IPS DF 4.7 (cell line): ENCODE data around the gene RNF43.

Experiments
- DNase-seq: peaks from one replicate; pipeline ENCODE4 v3.0.0-alpha.2; 2013; ENCODE audit warnings: low spot score; ENCODE audit errors: extremely low read depth

Gene RNF43

DNA sequence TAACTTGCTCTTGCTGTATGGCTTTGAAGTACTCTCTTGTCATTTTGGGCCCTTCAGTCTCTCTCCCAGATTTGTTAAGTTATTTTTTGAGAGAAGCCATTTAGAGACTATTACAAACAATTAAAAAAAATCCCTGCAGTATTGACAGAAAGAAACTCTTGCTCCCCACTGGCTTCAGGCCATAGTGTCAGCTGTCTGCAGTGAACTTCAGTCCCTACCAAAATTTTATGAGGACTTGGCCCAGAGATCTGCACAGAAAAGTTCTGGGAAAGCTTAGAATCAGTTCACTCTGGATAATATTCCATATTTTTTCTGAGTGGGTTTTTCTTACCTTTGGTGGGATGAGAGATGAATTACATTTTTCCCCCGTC is 34.5 kb downstream of the RNF43 start:
- DNase-seq = no peak

DNA sequence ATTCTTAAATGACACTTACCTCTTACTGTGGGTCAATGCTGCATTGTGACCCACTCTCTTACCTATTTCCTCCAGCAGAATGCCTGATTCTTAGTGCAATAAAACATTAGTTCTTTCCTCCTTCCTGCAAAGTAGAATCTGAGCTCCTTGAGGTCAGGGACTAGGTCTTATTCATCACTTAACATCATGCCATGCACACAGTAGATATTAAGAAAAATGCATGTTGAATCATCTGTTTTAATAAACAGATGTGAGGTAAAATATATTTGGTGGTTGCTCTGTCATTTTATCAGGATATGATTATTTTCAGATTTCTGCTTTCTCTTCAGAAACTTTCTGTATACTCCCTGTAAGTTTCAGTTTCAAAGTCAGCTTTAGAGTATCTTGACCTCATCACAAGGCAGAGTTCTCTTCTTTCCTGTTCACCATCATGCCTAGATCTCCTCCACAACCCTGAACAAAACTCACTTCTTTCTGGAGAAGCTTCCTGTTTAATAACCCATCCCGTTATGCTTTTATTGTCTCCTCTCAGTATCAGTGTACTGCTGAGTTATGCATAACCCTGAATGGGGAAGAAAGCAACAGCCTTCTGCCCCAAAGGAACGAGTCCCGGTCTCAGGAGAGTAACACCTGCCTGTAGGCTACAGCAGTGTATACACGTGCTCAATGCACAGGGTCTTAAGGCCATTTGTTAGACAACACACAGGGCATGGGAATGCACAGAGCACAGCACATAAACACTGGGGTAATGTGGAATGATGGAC is 35.0 kb downstream of the RNF43 start:
- no peak for DNase-seq

- DNase-seq = no peak
Measured at GRCh38 chr17:58381124-58382035, 36.0 kb downstream of the RNF43 start.

- no peak for DNase-seq
Measured at GRCh38 chr17:58380207-58381123, 36.9 kb downstream of the RNF43 start.

DNA sequence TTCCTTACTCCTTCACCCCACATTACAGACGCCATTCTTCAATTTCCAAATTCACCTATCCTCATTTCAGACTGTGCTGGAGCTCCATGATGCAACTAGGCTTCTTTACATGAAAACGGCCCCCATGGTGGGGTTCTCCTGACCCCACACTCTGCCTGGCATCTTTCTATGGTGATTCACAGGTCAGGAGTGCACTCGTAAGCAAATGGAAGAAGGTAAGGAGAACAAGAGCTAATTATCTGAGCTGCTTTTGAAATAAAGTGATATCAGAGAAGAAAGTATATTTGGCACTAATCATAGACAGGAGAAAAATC is 37.9 kb downstream of the RNF43 start:
- DNase-seq = no peak

DNA sequence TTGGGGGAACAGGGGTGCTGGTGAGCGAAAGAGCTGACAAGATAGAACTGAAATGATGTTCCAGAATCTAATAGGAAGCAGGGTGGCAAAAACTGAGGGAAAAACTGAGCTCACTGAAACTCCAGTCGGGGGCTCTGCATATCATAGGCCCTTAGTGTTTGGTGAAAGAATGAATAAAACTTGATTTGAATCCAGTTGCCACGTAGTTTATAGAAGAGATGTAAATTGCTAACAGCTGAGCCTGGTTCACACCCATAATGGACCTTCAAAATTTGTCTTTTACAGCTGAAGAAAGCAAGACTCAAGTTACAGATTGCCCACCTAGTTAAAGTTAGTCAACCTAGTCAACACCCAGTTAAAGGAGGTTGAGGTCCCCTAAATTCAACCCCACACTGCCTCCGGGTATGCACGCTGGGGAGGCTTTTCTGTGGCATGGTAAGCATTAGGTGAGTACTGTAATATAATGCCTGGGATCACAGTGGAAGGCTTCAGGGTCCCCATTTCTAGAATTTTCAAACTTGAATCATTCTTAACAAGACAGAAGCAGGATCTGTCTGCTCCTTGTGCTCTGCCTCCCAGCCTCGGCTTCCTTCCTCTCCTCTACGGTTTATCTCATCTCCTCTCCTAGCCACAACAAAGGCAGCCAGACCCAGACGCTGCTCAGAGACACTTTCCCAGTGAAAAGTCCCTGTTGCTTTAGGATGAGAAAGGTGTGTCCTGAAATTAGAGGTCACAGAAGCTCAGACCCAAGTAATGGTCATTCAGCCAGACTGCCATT is 38.4 kb downstream of the RNF43 start:
- no peak for DNase-seq

DNA sequence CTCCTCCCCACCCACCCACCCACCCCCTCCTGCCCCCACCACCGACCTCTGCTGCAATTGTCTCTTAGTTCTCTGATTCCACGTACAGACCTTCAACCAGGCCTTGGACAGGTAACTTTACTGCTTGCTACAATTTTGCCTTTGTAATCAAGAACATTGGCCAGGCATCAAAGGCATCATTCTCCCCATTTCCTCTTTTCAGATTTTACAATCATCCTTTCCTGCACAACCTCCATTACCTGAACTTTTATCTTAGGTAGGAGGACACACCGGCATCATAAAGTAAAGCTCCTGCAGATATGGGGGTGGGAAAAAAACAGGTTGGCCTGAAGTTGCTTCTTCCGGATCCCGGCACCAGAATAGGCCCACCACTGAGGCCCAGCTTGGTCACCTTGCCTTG is 39.7 kb downstream of the RNF43 start:
- DNase-seq = no peak

DNA sequence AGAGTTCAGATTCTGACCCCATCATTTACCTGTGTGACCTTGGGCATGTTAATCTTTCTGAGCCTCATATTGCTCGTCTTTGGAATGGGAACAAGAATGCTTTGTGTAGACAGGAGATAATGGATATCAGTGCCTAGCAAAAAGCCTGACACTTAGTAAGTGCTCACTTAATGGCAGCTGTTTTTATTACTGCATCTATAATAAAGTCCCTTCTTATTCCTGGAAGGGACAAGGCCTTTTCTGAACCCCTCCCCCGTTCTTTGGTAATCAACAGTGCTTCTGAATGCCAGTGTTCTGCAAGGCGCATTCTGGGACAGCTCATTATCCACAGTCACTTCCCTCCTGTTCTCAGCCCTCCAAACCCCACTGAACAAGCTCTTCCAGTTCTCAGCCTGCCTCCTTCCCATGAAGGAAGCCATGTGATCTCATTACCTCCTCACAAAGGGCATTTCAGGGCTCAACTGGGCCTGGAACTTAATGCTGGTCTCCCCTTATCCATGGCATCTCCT is 40.2 kb downstream of the RNF43 start:
- DNase-seq = no peak

GRCh38 chr17:58376472-58377000 is 40.8 kb downstream of the RNF43 start:
- DNase-seq = no peak

DNA sequence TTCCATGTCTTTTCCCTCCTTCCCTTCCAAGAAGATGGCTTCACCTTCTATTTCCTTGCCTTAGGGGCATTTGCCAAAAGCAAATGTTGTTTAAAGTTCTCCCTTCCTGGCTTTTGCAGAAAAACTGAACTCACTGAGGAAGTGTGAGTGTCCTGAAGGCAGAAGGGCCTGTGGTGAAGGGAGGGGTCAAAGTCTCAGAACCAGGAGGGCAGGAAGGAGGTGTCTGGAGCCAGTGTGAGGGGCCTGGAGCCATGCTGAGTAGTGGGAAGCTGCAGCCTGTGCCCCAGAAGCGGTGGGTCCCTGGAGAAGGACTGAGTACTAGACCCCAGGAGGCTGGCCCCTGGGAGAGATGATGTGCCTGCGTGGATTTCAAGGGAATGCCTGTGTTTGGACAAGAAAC is 41.5 kb downstream of the RNF43 start:
- no peak for DNase-seq

DNA sequence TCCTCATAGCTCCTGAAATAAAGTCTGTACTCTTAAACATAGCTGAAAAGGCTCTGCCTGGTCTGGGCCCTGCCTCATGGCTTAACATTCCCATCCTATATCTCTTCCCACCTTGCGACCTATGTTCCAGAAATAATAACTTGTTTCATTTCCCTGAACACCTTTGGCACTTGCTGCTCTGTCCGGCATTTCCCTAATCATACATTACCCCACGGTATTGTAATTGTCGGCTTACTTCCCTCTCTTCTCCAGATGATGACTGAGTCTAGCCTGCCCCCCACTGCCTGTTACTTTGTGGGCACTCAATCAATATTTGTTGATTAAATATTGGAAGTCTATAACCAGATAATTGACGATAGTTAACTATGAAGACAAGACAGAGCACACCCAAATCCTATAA is 42.1 kb downstream of the RNF43 start:
- no peak for DNase-seq

- DNase-seq = no peak
Measured at GRCh38 chr17:58373923-58374322, 43.4 kb downstream of the RNF43 start.

DNA sequence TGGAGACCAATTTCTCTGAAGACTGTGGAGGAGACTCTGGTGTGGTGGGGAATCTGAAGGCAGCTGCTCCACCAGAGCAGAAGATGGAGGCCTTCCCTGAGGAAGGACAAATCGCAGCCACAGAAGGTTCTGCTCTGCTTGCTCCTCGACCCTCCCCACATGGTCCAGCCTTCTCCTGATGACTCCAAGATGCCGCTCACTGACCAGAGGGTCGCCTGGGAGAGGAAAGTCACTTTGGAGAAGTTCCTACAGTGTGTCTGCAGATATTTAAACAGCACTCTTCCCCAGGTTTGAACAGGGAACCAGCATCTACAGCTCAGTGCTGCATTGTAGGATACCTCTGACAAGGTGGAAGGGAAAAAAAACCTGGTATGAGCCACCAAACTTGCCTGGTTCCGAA is 44.3 kb downstream of the RNF43 start:
- no peak for DNase-seq

GRCh38 chr17:58371300-58371950 is 45.9 kb downstream of the RNF43 start:
- no peak for DNase-seq

DNA sequence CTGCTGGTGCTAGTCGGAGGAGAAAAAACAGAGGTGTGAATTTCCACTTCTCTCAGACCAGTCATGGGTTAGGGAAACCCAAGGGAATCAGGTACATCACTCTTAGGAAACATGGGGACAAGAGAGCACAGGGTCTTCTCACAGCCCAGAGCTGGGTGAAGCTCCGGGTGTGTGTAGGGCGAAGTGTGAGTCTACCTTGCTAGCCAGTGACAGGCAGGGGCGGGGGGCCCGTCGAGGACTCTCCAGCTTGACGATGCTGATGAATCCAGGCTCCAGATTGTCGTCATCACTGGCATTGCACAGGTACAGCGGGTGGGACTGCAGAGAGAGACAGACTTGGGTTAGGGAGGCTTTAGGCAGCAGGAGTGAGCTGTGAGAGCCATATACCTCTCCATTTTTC is 46.6 kb downstream of the RNF43 start:
- no peak for DNase-seq

DNA sequence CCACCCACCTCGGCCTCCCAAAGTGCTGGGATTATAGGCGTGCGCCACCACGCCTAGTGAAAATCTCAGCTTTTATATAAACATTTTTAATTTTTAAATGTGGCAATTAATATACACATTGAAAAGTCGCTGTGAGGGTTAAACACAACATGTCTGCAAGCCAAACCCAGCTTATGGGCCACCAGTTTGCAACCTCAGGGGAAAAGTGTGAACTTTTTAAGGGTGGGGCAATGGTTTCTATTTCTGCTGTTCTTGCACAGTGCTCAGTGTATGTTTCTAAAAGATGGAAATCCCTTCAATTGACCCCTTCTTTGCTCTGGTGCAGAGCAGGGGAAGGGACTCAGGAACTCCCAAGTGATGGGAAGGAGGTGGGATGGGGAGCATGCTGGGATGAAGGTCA is 47.0 kb downstream of the RNF43 start:
- no peak for DNase-seq

- DNase-seq = no peak
Measured at GRCh38 chr17:58369214-58370031, 47.9 kb downstream of the RNF43 start.

- no peak for DNase-seq
Measured at GRCh38 chr17:58368860-58369213, 48.5 kb downstream of the RNF43 start.
